Esophagus squamous epithelium (tissue), 5 donors: Measurements from ENCODE around the gene RBPMS2. TPM values are rescaled to one million over a fixed set of nuclear protein-coding genes. Genes with fewer than 3 reads are reported as not detected.

Source experiments
- DNase-seq: peaks from one replicate; lab custom pipeline; 2025; lab: John Stamatoyannopoulos, UW
- H3K27ac ChIP-seq, 4 donors: fragments of 200-600 bp; sonication (generic); one replicate each; pipeline ENCODE4 v1.5.1; 2016 to 2019; ENCODE audit warnings: mild to moderate bottlenecking in 1 of 4
- H3K27me3 ChIP-seq, 4 donors: fragments of 200-600 bp; sonication (generic); 1 replicate in 3 of 4; 2 replicates in 1 of 4; pipeline versions ENCODE4 v1.5.1 to v1.6.0; 2017 to 2021; ENCODE audit warnings: antibody characterized with exemption in 1 of 4
- H3K36me3 ChIP-seq, 3 donors: fragments of 200-600 bp; sonication (generic); one replicate each; pipeline ENCODE4 v1.5.1; 2016 to 2019
- H3K4me1 ChIP-seq, 3 donors: fragments of 200-600 bp; sonication (generic); one replicate each; pipeline ENCODE4 v1.5.1; 2017 to 2019
- H3K4me3 ChIP-seq, 4 donors: fragments of 200-600 bp; sonication (generic); 1 replicate in 3 of 4; 2 replicates in 1 of 4; pipeline ENCODE4 v1.5.1; 2016 to 2019; ENCODE audit warnings: mild to moderate bottlenecking in 2 of 4, moderate library complexity in 1 of 4
- H3K9me3 ChIP-seq, 3 donors: fragments of 200-600 bp; sonication (generic); one replicate each; pipeline ENCODE4 v1.5.1; 2016 to 2019
- CTCF ChIP-seq, 6 experiments: fragments of 450-650 bp in 4 of 6; fragments of 200-600 bp in 2 of 6; sonication (generic) in 2 of 6; IDR thresholded peaks; one replicate each; pipeline ENCODE4 v1.5.1; 2016 to 2019; ENCODE audit warnings: antibody characterized with exemption in 6 of 6, mild to moderate bottlenecking in 4 of 6, moderate library complexity in 4 of 6
- POLR2A ChIP-seq, 4 donors: fragments of 450-650 bp; IDR thresholded peaks; one replicate each; pipeline ENCODE4 v1.6.1; 2017; ENCODE audit warnings: antibody characterized with exemption in 4 of 4, mild to moderate bottlenecking in 4 of 4, moderate library complexity in 3 of 4
- WGBS, 2 donors: methylation state at CpG; one replicate each; pipeline ENCODE4 v1.1.5; 2018; 5-methylcytosine and 5-hydroxymethylcytosine counted together
- intact Hi-C: fragments of 100-400 bp; cut with DNase I; formaldehyde crosslinking; loops from one replicate; pipeline ENCODE4 v1.15.0; 2022
- total RNA-seq, 4 donors: library from RNA; depleted of rRNA; stranded (reverse); fragments of >200 nt; gene quantifications; one replicate each; pipeline ENCODE4 v1.1.0, GENCODE V29; 2016
- donor health status: DM: yes; HTN: yes; CAD: no.

Gene RBPMS2
- total RNA-seq, 4 donors from 2014 or later, result 0.75 to 5.0 (median 1.3) TPM; not detected in 1

- WGBS, 2 donors, result 61 to 72% methylated on average over 13 to 14 of the region's 18 CpGs
- H3K4me1 ChIP-seq, result peaks cover 0 to 16% (median 3%) of the 10 kb centered on the region in 3 donors
- no peaks in the 10 kb centered on the region for H3K27me3 ChIP-seq
- intact Hi-C loops, result no loop called here
- H3K36me3 ChIP-seq, result no peaks in the 10 kb centered on the region
- no peak for DNase-seq
- TF ChIP-seq POLR2A (IDR thresholded peaks at IDR 0.05) (no peak), CTCF (IDR thresholded peaks at IDR 0.05) (no peak)
- no peaks in the 10 kb centered on the region for H3K9me3 ChIP-seq
- H3K27ac ChIP-seq, result peak overlapping the region; percentile 27 to 84 (median 80)
- H3K4me3 ChIP-seq, result peak overlapping the region in 1 of 4 donors; percentile 32
Observed at GRCh38 chr15:64717735-64718495, 57.5 kb downstream of the RBPMS2 start.

GRCh38 chr15:64717130-64717529 lies 58.3 kb downstream of the RBPMS2 start:
- no peak for DNase-seq
- intact Hi-C loops, result no loop called here
- Histone ChIP-seq H3K36me3 (no peaks in the 10 kb centered on the region), H3K9me3 (no peaks in the 10 kb centered on the region), H3K27me3 (no peaks in the 10 kb centered on the region), H3K27ac (peak overlapping the region in 3 of 4 donors; percentile 27 to 84 (median 81)), H3K4me1 (peaks cover 0 to 16% (median 3%) of the 10 kb centered on the region in 3 donors), H3K4me3 (no peak overlapping the region)
- WGBS, 2 donors, result 72 to 77% methylated on average over 6 of the region's 7 CpGs
- TF ChIP-seq CTCF (IDR thresholded peaks at IDR 0.05), result no peak
- TF ChIP-seq POLR2A (IDR thresholded peaks at IDR 0.05), result no peak

GRCh38 chr15:64716452-64716851 lies 58.9 kb downstream of the RBPMS2 start:
- H3K27ac ChIP-seq, result no peak overlapping the region
- H3K4me3 ChIP-seq, result no peak overlapping the region
- TF ChIP-seq POLR2A (IDR thresholded peaks at IDR 0.05), result no peak
- TF ChIP-seq CTCF (IDR thresholded peaks at IDR 0.05), result no peak
- intact Hi-C loops, result no loop called here
- H3K9me3 ChIP-seq, result no peaks in the 10 kb centered on the region
- no peaks in the 10 kb centered on the region for H3K27me3 ChIP-seq
- 79 to 91% methylated on average over 1 to 2 of the region's 2 CpGs for WGBS, 2 donors
- no peaks in the 10 kb centered on the region for H3K36me3 ChIP-seq
- H3K4me1 ChIP-seq, result peaks cover 0 to 16% (median 3%) of the 10 kb centered on the region in 3 donors
- DNase-seq, result no peak

GRCh38 chr15:64713592-64713991 lies 61.8 kb downstream of the RBPMS2 start:
- DNase-seq, result no peak
- Histone ChIP-seq H3K27ac (no peak overlapping the region), H3K4me3 (no peak overlapping the region), H3K27me3 (no peaks in the 10 kb centered on the region), H3K4me1 (peaks cover 0 to 13% (median 3%) of the 10 kb centered on the region in 3 donors), H3K36me3 (no peaks in the 10 kb centered on the region), H3K9me3 (no peaks in the 10 kb centered on the region)
- intact Hi-C loops, result no loop called here
- TF ChIP-seq CTCF (IDR thresholded peaks at IDR 0.05) (no peak), POLR2A (IDR thresholded peaks at IDR 0.05) (no peak)
- 75 to 80% methylated on average over 6 of the region's 6 CpGs for WGBS, 2 donors

GRCh38 chr15:64712353-64712752 lies 63.0 kb downstream of the RBPMS2 start:
- TF ChIP-seq CTCF (IDR thresholded peaks at IDR 0.05) (no peak), POLR2A (IDR thresholded peaks at IDR 0.05) (no peak)
- H3K27ac ChIP-seq, result no peak overlapping the region
- H3K4me3 ChIP-seq, result no peak overlapping the region
- H3K4me1 ChIP-seq, result peaks cover 0 to 2% (median 0%) of the 10 kb centered on the region in 3 donors
- intact Hi-C loops, result no loop called here
- H3K36me3 ChIP-seq, result no peaks in the 10 kb centered on the region
- no peaks in the 10 kb centered on the region for H3K27me3 ChIP-seq
- no peak for DNase-seq
- no peaks in the 10 kb centered on the region for H3K9me3 ChIP-seq
- 77 to 80% methylated on average over 2 of the region's 2 CpGs for WGBS, 2 donors
